Fibroblast of skin of right quadriceps (primary cell): ENCODE measurements around the gene SYT11.
"Not testable (repeated sequence)": the region's sequence is repeated elsewhere in the genome, so short reads cannot be mapped to it uniquely, and the experiment has no call there.

Experiments used
- DNase-seq: peaks from one replicate; pipeline ENCODE4 v3.0.0-alpha.2; 2013

The SYT11 gene

DNA sequence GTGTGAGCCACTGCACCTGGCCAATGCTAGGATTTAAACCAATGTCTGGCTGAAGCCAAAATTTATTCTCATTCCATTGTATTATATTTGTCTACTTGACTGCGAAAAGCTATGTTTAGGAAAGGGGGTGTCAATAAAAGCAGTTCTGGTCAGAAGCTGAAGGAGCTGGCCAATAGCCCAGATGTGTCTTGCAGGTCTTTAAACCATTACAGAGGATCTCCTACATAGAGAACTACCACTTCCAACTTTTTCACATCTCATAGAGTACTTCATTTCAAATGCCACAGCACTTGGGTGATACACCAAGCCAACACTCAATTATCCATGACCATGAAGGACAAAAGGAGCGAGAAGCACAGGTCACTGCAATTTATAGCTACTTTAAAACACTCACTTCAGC, 2.5 kb downstream of the SYT11 start:
- no peak for DNase-seq

GRCh38 chr1:155864393-155864792, 5.0 kb downstream of the SYT11 start:
- DNase-seq: peak; percentile 59

DNA sequence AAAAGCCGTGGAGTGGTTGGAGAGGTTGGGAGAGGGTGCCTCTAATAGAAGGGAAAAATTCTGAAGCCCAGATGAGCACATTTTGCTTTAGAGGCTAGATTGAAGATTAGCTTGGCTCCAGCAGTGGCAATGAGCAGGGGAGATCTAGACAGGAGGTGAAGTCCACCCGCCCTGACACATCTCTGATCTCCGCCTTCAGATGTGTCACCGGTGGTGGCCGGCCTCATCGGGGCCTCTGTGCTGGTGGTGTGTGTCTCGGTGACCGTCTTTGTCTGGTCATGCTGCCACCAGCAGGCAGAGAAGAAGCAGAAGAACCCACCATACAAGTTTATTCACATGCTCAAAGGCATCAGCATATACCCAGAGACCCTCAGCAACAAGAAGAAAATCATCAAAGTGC, 8.4 kb downstream of the SYT11 start:
- no peak for DNase-seq

DNA sequence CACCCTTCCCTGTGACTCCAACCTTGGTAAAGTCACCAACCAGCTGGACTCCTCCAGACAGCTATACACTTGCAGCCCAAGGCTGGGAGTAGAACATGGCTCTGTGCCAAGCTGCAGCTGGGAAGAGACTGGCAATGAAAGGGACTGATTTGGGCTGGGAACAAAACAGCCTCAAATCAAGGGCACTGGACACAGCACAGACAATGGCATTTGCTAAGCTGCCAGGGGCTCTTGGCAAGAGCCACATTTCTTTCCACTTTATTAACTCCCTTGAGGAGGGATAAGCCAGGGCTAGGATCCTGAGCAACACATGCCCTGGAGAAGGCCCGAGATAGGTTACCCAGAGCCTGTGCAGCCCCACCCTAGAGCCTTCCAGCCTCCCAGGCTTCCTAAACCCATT, 12.0 kb downstream of the SYT11 start:
- DNase-seq: no peak

GRCh38 chr1:155872527-155872926, 13.2 kb downstream of the SYT11 start:
- DNase-seq: no peak

DNA sequence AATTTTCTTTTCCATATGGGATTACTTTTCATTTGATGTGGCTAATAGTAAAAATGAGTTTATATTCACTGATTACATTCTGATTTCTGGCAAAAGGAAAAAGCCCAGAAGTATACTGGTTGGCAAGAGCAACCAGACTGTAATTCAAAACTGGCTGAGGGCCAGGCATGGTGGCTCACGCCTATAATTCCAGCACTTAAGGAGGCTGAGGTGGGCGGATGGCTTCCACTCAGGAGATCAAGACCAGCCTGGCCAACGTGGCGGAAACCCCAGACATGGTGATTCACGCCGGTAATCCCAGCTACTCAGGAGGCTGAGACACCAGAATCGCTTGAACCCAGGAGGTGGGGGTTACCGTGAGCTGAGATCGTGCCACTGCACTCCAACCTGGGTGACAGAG, 14.5 kb downstream of the SYT11 start:
- peak; percentile 35 for DNase-seq

- DNase-seq: no peak
Measured at GRCh38 chr1:155877945-155878344, 18.6 kb downstream of the SYT11 start.

DNA sequence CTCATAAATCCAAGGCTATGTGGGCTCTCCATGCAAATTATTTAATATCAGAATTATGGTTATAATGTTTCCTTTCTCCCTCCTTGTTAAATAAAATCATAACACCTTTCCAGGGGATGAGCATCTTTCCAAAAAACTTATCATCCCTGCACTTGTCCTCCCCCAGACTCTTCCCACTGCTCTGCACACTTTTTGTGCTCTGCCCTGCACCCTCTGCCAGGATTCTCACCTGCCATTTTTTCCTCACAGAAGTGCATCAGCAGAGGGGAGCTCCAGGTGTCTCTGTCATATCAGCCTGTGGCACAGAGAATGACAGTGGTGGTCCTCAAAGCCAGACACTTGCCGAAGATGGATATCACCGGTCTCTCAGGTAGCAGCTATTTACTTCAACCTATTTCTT, 20.9 kb downstream of the SYT11 start:
- DNase-seq: no peak

- DNase-seq: no peak
Measured at GRCh38 chr1:155880950-155881349, 21.6 kb downstream of the SYT11 start.

DNA sequence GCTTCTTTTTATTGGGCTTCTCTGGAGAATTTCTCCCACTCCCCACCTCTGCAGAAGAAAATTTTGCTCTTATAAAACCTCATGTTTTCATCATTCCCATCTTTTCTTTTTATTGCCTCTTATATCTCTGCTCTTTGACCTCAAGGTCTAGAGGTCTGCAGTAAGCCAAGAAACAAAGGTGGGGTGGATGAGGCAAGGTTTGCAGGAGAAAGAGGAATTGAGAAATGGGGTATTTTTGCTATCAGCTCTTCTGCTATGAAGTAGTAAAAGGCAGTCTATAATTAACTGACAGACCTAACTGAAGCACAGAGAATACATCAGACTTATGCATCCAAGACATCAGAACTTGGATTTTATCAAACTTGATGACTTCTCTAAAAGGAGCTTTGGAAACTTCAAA, 22.9 kb downstream of the SYT11 start:
- DNase-seq: no peak

DNA sequence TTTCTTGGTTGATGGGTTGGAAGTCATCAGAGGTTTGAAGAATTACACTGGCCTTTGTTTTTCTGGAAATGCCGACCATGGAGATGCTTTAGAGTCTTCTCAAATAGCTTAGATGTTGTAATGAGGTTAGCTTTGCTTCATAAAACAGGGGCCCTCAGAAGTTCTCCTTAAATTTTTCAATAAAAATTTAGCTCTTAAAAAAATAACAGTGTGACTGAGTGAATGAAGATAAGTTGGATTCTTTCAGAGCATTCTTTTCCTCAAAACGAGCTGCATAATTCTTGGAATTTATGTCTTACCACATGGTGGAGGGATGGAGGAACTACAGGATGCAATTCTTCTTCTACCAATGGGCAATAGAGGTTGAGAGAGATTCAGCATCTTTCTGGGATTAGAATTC, 23.4 kb downstream of the SYT11 start:
- DNase-seq: no peak

GRCh38 chr1:155884031-155884960, 24.9 kb downstream of the SYT11 start:
- no peak for DNase-seq

DNA sequence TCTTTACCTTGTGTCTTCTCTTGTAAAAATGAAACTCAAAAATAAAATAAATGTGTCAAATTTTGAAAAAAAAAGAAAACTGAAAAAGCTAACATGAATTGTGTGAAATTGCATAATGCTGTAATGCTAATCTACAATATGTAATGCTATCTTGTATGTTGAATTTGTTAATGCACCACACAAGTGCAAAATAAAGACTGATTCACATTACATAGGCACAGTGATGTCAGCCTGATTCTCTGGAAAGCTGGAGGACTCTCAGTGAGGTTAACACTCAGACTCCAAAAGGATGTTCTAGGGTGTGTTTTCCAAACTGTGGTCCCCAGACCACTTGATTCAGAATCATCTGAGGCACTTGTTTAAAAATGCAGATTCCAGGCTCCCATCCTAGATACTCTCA, 25.6 kb downstream of the SYT11 start:
- no peak for DNase-seq

DNA sequence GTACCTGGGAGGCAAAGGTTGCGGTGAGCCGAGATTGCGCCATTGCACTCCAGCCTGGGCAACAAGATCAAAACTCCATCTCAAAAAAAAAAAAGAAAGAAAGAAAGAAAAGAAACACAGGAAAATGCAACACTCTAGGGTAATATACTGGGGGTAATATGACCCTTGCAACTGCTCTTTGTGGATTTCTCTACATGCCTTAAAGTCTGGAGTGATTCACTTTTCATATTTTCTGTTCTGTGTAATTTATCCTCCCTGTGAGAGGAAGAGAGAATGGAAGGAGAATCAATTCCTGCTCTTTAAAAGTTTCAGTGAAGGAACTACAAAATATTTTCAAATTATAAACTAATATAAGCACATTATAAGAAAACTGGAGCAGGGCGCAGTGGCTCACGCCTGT, 29.1 kb downstream of the SYT11 start:
- DNase-seq: peak; percentile 63

DNA sequence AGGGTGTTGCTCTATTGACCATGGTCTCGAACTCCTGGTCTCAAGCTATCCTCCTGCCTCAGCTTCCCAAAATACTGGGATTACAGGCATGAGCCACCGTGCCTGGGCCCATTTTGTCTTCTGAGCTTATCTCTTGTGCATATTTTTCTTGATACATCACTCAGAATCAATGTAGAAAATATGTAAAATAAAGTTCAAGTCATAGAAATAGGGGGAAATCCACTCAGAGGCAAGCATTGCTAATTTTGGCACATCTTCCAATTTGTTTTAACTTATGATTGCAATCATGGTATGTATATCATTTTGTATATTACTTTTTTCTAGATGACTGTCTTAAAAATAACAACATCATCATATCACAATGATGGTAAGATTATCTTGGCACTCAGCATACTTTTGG, 30.2 kb downstream of the SYT11 start:
- peak; percentile 45 for DNase-seq

GRCh38 chr1:155890251-155890650, 30.9 kb downstream of the SYT11 start:
- DNase-seq: no peak

DNA sequence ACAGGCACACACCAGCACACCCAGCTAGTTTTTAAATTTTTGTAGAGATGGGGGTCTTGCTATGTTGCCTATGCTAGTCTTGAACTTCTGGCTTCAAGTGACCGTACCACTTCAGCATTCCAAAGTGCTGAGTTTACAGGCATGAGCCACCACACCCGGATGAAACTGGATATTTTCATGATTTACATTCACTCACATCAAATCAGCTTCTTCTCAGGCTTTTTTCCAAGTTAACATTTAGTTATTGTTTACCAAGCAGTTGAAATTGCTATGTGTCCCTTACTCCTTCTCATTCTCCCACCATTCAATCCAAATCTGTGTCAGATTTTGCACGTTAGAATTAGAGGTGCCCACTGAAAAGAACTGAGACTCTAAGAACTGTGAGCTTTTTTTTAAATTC, 33.4 kb downstream of the SYT11 start:
- peak; percentile 80 for DNase-seq

- peak; percentile 92 for DNase-seq
Measured at GRCh38 chr1:155893389-155894142, 34.2 kb downstream of the SYT11 start.

DNA sequence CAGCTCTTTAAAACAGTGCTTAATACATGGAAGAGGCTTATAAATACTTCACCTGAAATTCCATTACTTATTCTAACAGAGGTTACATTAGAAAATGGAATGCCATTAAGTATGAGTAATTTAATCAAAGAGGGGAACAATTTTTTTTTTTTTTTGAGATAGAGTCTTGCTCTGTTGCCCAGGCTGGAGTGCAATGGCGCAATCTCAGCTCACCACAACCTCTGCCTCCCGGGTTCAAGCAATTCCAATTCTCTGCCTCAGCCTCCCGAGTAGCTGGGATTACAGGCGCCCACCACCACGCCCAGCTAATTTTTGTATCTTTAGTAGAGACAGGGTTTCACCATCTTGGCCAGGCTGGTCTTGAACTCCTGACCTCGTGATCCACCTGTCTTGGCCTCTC, 36.2 kb downstream of the SYT11 start:
- DNase-seq: not testable (repeated sequence)

- DNase-seq: not testable (repeated sequence)
Measured at GRCh38 chr1:155896476-155896875, 37.1 kb downstream of the SYT11 start.

DNA sequence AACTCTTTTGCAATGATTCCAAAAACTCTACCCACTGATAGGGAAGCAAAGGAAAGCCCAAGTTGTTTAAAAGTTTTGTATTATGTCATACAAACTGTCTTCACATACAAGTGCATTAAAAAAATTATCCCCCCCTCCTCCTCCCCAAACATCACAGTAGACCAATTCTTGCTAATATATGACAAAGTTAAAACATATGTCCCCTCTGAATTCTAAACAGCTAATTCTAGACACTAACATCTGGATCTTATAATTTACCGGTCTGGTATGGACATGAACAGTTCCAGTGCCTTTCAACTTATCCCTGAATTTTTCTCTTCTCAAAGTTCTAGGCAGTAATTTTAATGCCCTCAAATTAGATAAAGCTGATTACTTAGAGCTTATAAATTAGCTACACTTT, 38.4 kb downstream of the SYT11 start:
- peak; percentile 30 for DNase-seq

GRCh38 chr1:155898888-155899287, 39.5 kb downstream of the SYT11 start:
- DNase-seq: no peak

DNA sequence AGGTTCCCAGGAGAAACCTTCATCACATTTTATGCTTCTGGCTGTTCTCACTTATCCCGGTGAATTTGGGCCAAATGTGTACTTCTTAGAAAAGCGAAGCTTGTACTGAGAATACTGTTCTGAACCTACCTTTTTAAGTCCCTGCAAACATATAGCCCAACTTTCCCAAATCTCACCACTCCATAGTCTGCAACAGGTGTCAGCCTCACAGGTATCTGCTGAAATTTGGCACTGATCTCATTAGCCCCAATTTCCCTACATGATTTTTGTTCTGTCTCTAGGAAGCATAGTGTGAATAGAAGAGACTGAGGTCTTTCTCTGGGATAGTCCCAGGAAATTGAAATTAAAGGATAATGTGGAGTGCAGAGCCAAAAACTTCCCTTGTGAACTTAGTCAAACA, 40.3 kb downstream of the SYT11 start:
- DNase-seq: no peak

- no peak for DNase-seq
Measured at GRCh38 chr1:155900161-155900560, 40.8 kb downstream of the SYT11 start.
